HG03108 (cell line): ENCODE results near the gene CNTN5.

Experiments used
- ATAC-seq: cut with Tn5 transposase; IDR thresholded peaks from one replicate; pipeline ENCODE4 v1.9.1; 2021; ENCODE audit warnings: moderate library complexity; ENCODE audit not compliant: unreplicated experiment

CNTN5 gene

DNA sequence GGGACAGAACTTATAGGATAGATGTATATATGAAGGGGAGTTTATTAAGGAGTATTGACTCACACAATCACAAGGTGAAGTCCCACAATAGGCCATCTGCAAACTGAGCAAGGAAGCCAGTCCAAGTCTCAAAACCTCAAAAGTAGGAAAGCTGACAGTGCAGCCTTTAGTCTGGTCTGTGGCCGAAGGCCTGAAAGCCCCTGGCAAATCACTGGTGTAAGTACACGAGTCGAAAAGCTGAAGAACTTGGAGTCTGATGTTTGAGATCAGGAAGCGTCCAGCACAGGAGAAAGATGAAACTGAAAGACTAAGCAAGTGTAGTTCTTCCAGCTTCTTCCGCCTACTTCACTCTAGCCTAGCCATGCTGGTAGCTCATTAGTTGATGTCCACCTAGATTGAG is 866.7 kb downstream of the CNTN5 start:
- ATAC-seq, result no peak

DNA sequence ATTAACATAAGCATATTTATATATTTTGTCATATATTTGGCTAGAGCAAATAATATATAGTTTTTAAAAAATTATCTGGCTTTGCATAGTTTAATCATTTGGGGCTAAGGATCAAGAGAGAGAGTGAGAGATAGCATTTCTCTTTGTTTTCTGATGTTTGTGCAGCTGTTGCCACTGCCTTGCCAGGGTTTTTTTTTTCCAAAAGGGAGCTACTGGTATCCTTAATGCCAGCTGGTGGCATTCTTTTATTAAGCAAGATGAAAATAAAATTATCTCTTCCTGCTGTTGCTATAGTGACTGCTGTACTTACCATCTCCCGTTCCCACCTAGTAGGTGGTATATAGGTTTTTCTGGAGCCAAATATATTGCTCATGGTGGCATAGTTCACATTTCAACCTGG is 873.1 kb downstream of the CNTN5 start:
- no peak for ATAC-seq

DNA sequence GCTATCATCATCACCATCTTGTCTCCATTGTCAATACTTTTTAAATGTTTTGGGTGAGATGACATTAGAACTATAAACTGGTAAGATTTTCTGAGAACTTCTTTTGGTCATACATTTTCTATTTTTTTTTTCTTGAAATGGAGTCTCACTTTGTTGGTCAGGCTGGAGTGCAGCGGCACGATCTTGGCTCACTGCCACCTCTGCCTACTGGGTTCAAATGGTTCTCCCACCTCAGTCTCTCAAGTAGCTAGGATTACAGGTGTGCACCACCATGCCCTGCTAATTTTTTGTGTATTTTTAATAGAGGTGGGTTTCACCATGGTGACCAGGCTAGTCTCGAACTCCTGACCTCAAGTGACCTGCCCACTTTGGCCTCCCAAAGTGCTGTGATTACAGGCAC is 880.4 kb downstream of the CNTN5 start:
- ATAC-seq, result no peak

DNA sequence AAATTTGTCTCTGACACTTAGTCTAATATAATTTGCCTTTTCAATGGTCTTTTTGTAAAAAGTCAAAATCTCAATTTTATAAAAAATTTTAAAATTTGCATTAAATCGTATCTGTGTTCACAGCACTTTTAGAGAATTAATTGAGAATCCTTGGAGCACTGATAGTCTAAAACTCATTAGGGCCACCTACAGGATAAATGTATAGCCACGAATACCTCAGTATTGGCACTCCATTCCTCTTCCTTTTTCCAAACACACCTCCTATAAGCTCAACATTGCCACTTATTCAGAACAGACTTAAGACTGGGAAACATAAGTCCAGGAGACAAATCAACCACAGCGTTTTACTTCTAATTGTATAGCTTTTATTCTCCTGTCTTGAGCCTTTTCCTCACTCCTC is 890.4 kb downstream of the CNTN5 start:
- no peak for ATAC-seq

DNA sequence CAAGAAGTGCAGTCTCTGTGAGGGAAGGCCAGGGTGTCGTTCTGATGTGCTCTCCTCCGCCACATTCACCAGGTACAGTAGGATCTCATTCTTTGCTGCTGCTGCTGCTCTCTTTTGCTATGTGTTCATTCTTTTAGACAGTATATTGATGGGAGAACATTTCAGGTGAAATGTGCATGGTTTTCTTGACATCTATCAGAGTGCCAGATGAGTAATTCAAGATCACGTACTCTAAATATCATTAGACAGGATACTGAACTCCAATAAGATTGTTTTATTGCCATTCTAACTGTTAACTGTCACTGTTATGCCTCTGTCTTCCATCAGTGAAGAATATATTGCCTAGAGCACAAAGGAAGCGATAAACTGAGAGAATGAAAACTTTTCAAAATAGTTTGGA is 895.3 kb downstream of the CNTN5 start:
- no peak for ATAC-seq

DNA sequence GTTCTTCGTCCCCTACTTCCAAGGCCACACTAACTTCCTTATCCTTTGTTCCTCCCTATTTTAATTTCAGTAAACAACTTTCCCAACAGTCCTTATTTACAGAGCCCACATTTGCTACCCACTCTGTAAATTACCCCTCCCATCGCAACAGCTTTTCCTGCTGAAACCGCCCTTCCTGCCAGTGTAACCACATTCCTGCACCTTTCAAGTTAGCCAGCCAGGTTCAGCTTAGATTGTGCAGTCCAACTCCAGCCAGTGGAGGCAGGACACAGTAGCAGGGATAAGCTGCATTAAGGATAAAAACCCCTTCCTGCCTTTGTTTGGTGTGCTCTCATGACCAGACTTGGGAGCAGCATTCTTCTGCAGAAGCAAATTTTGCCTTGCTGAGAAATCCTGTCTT is 898.0 kb downstream of the CNTN5 start:
- ATAC-seq, result no peak

DNA sequence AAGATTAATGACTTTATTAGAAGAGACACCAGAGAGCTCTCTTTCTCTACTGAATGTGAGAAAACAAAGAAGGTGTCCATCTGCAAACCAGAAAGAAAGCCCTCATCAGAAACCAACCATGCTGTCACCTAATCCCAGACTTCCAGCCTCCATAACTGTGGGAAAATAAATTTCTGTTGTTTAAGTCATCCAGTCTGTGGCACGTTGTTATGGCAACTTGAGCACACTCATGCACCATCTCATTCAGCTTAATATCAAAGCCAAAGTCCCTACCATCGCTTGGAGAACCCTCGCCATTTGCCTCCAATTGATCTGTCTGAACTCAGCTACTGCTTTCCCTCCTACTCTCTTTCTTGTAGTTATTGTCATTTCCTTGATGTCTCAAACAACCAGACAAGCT is 900.2 kb downstream of the CNTN5 start:
- no peak for ATAC-seq

DNA sequence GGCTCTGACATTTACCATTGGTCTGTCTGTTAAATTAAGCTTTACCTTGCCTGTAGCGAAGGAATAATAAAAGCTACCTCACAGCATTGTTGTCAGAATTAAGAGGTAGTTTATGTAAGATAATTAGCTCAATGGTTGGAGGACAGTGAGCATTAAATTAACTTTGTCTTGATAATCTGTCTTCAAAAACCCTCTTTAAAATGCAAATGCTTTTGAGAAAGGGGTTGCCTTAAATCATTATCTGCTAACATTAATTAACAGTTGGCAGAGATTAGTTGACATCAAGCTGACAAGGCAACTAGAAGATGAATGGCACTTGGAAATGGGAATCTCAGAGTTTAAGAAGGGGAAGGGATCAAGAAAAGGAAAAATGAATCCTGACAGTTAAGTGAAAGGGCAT is 905.2 kb downstream of the CNTN5 start:
- ATAC-seq, result no peak

DNA sequence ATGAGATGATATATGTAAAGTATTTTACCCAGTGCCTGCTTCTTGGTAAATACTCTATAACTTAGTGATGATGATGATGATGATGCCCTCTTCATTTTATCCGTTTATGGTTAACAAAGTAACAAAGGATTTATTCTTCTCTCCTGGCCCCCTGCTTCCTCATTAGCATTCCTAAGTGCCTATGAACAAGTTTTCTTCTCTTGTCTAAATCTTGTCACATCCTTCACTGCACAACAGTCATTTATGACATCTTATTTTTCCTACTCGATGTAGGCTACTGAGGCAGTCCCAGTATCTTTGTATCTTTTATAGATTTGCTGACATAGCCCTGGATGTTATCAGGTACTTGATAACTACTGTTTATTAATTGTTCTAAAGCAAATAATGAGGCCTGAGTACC is 911.9 kb downstream of the CNTN5 start:
- ATAC-seq, result no peak

DNA sequence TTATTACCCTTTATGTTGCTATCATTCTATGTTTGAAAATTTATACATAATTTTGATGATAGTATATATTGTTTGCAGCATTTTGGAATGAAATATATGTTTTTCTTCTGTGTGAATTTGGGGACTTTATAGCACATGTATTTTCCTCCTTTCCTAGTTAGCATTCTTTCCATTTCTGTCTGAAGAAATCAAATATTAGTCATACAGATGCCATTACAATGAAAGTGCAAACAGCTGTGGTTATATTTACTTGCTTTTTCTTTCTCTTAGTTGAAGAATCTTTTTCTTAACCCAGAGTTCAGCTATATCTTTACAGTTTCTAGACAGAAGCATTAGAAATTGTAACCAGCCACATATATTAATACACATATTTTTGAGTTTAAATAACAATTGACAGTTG is 913.3 kb downstream of the CNTN5 start:
- ATAC-seq, result no peak

DNA sequence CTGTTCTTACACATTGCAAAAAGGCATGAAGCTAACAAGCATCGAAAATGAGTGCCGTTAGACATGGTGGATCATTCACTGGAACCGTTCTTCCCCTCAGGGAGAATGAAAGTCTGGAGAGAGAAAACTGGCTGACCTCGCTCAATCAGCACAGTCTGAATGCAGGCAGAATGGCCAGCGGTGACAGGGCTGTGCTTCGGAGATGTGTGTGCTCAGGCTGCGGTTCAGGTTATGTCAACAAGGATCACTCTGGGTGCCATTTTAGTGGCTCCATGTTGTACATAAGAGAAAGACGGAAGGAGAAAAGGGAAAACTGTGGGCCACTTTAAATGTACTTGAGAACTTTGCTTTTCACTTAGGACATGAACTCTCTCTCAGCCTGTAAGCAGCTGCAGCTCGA is 916.6 kb downstream of the CNTN5 start:
- ATAC-seq, result no peak

DNA sequence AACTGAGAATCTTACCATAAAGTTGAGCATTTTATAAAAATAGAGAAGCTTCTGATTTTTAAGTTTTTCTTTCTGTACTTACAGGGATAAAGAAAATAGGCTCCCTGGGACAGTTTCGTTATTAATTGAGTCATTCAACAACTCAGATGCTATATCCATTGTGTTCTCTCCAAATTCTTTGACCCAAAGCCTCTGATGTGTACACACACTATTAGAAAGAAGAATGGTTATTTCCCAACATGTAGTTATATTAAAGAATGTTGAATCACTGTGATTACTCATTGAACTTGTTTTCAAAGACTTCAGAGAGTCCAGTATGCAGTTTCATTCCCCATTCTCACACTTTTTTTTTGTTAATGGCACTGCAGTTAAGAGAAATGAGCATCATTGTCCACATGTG is 932.1 kb downstream of the CNTN5 start:
- ATAC-seq, result no peak

DNA sequence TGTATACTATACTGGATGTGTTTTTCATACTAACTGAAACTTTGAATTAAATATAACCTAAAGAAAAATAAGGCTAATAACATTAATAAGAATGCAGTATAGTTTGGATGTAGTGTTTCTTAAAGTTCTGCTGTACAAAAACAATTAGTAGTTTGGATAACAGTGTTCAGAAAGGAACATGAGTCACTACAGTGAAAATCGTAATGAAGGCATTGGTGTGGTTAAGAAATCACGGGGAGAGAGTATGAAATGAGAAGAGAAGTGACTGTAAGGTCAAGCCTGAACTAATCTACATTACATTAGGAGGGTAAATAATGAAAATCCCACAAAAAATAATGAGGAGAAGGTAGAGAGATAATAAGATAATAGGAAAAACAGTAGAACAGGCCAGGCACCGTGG is 939.8 kb downstream of the CNTN5 start:
- no peak for ATAC-seq

DNA sequence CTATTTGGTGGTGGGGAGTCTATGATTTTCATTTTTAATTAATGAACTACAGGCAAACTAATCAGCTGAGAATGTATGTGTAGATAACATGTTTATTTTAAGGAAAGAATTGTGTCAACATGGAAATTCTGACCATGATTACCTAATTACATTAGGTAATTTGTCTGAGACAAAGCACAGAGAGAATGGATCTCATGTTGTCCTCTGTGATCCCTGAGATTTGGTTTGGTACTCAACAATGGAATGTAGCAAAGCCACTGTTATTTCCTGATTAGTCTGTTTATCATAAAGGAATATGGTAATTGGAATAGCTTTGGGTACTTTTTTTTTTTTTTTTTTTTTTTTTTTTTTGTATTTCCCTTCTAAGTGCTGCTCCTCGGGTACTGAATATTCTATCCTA is 947.6 kb downstream of the CNTN5 start:
- no peak for ATAC-seq

DNA sequence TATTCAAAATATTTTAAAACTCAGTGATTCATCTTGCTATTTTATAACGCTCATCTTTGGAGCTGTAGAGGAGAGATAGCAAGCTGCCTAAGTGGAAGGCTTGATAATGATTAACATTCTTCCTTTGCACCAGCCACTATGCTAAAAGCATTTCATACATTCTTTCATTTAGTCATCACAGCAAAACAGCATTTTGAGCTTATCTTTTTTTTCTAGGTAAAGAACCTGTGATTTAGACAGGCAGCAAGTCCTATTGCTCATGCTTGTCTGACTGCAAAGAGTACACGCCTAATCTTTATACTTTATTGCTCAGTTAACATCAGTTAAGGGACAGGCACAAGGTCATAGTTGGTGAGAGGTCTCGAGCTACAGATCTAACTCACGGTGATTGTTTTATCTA is 953.2 kb downstream of the CNTN5 start:
- no peak for ATAC-seq

DNA sequence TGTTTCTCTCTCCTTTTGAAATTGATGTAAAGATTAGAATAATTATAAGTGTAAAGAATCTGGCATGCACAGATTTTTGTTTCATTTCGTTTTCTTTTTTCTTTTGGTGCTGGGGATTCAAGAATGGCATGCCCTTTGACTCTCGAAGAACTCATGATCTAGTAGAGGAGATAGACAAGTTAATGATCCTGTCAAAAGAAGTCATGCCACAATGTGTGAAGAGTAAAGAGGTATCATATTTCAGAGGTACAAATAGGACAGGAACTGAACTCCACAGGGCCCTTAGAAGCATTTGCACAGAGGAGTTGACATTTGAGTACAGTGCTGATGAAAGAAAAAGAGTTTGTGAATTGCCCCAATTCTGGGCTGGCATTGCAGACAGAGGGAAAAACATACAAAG is 958.3 kb downstream of the CNTN5 start:
- ATAC-seq, result no peak

DNA sequence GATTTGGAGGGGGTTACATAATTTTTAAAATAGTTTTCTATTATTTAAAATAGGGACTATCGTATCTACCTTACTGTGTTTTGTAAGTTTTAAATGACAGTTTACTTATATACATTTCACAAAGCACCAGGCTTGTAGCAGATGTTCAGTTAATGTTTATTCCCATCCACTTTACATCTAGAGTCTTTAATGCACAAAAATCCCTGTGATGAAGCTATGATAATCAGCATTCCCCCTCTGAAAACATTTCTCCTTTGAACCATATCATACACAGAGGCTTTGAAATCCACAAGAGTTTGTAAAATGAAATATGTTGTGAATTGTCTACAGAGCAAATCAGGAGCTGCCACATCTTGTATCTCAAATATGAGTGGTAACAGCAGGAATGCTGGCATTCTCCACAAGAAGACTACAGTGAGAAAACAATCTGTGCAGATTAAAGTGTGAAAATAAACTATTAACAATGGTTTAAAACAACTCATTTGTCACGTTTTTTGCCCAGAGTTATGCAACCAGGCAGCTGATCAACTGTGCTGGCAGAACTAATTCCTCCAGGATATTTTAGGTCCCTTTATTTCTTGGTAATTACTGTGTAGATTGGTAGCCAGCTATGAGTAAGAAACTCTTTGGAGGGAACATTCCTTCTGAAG is 967.2 kb downstream of the CNTN5 start:
- no peak for ATAC-seq

DNA sequence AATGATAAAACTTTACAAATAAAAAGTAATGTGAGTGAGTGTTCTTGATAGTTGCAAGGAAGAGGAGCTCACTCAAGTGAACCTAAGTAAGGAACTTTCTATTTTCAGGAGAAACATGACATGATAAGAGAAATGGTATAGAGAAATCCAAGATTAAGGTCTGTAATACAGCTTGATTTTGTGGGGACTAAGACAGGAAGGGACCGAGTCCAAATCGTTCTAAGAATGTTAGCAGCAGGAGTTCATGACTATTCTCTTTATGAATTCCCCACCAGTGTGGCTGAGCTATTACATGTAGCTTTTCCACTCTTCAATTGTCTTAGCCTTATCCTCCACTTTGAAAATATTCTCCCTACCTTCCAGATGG is 967.7 kb downstream of the CNTN5 start:
- ATAC-seq, result no peak

DNA sequence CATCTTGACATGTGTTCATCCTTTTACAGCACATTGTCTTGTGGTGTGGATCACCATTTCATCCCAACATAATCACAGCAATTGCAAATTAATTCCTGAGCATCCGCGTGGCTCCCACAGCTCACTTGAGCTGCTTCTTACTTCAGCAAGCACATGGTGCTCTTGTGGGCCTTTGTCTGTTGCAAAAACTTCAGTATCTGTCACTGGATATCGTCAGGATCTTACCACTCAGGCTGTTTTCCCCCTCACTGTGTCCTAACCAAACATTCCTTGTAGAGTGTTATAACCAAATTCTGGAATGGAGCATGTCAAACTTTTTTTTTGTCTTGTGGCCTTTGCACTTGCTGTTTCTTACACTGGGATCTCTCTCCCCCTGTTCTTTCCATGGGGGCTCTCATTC is 983.2 kb downstream of the CNTN5 start:
- no peak for ATAC-seq

DNA sequence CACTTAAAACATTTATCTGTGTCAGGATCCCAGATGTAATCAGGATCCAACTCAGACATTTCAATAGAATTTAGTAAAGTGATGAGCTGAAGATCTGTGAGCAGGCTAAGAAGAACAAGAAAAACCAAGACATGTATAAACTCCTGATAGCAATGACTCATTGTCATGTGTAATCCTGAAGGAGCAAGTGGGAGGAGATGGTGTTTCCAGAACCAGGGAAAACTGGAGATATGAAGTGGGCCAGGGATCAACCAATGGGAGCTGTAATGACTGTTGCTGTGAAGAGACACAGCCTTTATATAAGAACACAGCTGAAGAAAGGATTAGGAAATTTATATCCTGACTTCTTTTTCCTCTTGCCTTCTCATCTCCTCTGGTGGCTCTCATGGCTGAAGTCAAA is 983.8 kb downstream of the CNTN5 start:
- ATAC-seq, result no peak

DNA sequence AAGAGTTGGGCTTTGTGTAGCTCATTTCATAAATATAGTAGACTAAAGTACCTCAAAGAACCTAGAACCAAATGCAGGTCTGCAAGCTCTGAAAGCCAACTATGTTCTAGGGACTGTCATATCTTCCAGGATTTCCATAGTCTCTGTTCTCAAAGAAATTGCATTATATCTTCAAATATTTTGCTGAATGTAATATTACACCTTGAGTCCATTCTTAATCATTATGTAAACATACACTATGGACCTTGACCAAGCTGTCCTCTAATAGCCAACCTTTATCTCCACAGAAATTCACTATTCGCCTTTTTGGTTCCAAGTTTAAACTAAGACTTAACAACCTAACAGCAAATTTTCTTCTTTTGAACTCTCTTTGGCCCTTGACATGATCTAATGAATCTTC is 987.7 kb downstream of the CNTN5 start:
- ATAC-seq, result no peak

DNA sequence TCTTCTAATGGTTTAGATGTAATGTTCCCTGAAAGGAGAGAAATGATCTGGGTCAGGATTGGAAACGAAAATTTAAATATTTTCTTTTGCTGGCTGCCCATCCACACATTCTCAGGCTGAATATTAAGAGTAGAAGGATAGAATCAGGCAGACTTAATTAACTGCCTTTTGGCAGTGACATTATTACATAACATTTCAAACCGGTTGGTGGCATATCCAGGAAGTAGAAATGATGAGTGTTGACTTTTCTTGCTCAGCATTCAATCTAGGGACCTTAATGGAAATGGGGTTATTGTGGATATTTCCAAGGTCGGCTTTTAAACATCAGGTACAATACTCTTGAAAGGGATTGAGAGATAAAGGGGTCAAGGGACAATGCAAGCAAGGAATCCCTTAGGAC is 989.0 kb downstream of the CNTN5 start:
- ATAC-seq, result no peak

DNA sequence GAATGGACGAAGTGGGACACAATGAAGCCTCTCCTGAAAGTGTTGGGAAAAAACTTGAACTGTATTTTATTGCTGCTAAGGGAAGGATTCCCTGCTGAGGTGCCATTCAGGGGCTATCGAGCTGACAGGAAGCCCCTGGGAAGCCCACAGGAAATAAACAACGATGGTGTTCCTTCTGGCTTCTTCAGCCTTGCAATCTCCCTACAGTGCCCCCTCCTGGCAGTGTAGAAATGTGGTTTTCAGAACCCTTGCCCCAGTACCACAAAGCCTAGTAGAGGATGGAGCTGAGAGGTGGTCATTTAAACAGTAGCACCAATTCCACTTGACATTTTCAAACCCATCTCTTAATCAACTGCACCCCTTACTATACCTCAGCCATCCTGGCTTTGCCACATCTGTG is 989.6 kb downstream of the CNTN5 start:
- ATAC-seq, result no peak

DNA sequence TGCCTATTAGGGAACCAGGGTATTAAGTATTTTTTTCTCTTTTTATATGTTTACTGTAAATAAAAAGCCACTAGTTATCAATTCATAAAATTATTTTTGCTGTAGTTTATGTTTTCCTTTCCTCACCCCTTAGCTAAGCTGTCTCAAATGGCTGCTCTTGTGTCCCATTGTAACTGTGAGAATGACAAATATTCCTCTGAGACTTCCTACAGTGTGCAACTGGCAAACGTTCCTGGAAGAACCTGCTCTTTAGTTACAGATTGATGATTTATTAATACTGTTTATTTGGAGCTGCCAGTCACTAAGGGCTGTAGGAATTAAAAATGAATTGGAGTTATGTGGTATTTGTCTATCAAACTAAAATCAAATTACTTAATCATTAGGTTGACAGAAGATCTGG is 990.9 kb downstream of the CNTN5 start:
- no peak for ATAC-seq
